ENCODE results near the gene FCAMR. TPM values are rescaled to one million over a fixed set of nuclear protein-coding genes. Genes with fewer than 3 reads are reported as not detected.

The FCAMR gene
- total RNA-seq, 2 donors from 2014 or later = not detected

DNA sequence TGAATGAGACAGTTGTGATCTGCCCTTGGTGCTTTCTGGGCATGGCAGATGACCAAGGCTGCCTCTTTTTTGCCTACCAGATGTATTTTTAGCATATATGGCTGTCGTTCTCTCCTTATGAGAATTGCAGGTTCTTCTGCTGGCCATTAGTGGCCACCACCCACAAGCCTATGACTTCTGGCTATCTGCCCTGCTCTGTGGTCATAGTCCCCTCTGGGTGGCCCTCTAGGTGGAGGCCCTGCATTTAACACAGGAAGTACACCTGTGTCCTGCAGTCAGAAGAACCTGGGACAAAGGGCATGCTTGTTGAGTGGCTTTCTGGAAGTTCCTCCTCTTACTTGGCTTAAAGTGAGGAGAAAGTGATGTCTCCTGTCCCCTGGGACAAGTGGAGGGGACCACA, 6.5 kb downstream of the FCAMR start:
- H3K4me1 ChIP-seq (ENCODE audit: control insufficient read depth in 1 of 2, low read depth in 2 of 2) = no peaks in the 10 kb centered on the region
- no peaks in the 10 kb centered on the region for H3K9me3 ChIP-seq
- DNase-seq (ENCODE audit: low spot score) (no peak), ATAC-seq (ENCODE audit: insufficient number of reproducible peaks, low FRiP score, low read depth) (no peak)
- H3K27ac ChIP-seq = no peak overlapping the region
- no peak overlapping the region for H3K4me3 ChIP-seq
- TF ChIP-seq, protein P1, sequence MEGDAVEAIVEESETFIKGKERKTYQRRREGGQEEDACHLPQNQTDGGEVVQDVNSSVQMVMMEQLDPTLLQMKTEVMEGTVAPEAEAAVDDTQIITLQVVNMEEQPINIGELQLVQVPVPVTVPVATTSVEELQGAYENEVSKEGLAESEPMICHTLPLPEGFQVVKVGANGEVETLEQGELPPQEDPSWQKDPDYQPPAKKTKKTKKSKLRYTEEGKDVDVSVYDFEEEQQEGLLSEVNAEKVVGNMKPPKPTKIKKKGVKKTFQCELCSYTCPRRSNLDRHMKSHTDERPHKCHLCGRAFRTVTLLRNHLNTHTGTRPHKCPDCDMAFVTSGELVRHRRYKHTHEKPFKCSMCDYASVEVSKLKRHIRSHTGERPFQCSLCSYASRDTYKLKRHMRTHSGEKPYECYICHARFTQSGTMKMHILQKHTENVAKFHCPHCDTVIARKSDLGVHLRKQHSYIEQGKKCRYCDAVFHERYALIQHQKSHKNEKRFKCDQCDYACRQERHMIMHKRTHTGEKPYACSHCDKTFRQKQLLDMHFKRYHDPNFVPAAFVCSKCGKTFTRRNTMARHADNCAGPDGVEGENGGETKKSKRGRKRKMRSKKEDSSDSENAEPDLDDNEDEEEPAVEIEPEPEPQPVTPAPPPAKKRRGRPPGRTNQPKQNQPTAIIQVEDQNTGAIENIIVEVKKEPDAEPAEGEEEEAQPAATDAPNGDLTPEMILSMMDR (IDR thresholded peaks at IDR 0.05) = no peak
- H3K36me3 ChIP-seq = no peaks in the 10 kb centered on the region
- H3K27me3 ChIP-seq (replicated peaks; ENCODE audit: insufficient read depth) = no peaks in the 10 kb centered on the region

DNA sequence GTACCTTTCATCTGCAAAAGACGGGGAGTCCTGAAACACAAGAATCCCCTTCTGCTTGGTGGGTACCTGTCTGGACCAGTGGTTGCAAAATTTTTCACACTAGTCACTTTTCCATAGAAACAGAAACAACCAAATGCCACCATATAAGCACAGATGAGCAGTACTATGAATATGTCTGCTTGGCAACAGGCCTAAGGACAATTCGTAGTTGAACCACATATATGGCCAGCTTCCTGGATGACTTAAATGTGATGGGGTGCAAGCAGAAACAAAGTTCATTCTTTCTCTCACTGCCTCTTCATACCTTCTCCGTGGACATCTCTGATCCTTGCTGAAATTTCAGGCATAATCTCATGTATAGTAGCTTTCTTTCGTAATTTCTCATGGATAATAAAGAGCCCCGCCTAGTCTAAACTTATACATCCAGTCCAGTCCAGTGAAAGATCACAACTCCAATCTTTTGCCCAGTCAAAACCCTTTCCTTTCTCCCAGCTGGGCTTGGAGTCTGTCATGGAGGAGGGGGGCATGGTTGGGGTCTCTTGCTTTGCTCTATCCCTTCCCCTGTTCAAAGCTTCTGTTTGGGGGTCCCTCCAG, 7.0 kb downstream of the FCAMR start:
- ATAC-seq (ENCODE audit: insufficient number of reproducible peaks, low FRiP score, low read depth) (no peak), DNase-seq (ENCODE audit: low spot score) (no peak)
- H3K9me3 ChIP-seq = no peaks in the 10 kb centered on the region
- TF ChIP-seq, protein P1 (IDR thresholded peaks at IDR 0.05) = no peak
- H3K27me3 ChIP-seq (replicated peaks; ENCODE audit: insufficient read depth) = no peaks in the 10 kb centered on the region
- no peaks in the 10 kb centered on the region for H3K4me1 ChIP-seq (ENCODE audit: control insufficient read depth in 1 of 2, low read depth in 2 of 2)
- H3K4me3 ChIP-seq = no peak overlapping the region
- no peak overlapping the region for H3K27ac ChIP-seq
- no peaks in the 10 kb centered on the region for H3K36me3 ChIP-seq

DNA sequence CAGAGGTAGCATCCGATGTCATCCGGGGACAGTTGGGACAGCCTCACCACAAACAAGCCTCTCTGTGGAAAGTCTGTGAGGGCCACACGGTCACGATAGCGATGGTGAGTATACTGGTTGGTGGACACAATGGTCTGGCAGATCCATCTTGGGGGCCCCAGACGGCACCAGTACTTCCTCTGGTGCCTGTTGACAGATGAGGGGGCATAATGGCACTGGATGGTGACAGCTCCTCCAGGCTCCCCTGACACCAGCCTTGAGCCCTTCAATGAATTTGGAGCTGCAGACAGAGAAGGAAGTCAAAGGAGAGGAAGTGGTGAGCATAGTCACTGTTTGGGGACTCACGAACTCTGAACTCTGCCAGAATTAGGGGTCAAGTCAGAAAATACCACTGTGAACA, 8.0 kb downstream of the FCAMR start:
- ATAC-seq (ENCODE audit: insufficient number of reproducible peaks, low FRiP score, low read depth) (no peak), DNase-seq (ENCODE audit: low spot score) (no peak)
- TF ChIP-seq, protein P1 (IDR thresholded peaks at IDR 0.05) = no peak
- no peak overlapping the region for H3K4me3 ChIP-seq
- no peaks in the 10 kb centered on the region for H3K9me3 ChIP-seq
- no peaks in the 10 kb centered on the region for H3K36me3 ChIP-seq
- H3K27me3 ChIP-seq (replicated peaks; ENCODE audit: insufficient read depth) = no peaks in the 10 kb centered on the region
- H3K4me1 ChIP-seq (ENCODE audit: control insufficient read depth in 1 of 2, low read depth in 2 of 2) = no peaks in the 10 kb centered on the region
- no peak overlapping the region for H3K27ac ChIP-seq

DNA sequence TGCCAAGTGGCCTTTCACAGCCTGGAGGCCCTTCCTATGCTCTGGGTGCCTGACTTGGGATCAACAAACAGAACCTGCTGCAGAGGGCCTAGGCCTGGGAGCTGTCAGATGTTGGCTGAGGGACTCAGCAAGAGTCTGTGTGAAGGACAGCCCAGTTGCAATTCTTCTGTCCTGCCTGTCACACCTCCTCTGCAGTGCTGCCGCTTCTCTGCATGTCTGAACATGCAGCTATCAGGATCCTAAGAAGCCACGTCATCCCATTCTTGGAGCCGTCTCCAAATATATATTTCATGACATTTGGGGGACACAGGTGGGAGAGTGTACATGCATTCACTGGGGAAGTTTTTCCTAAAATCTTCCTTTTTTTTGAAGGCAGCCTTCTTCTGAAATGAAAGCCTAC, 8.6 kb downstream of the FCAMR start:
- TF ChIP-seq, protein P1 (IDR thresholded peaks at IDR 0.05) = no peak
- H3K27ac ChIP-seq = no peak overlapping the region
- no peak for ATAC-seq (ENCODE audit: insufficient number of reproducible peaks, low FRiP score, low read depth)
- H3K9me3 ChIP-seq = no peaks in the 10 kb centered on the region
- DNase-seq (ENCODE audit: low spot score) = no peak
- no peaks in the 10 kb centered on the region for H3K36me3 ChIP-seq
- no peaks in the 10 kb centered on the region for H3K4me1 ChIP-seq (ENCODE audit: control insufficient read depth in 1 of 2, low read depth in 2 of 2)
- no peaks in the 10 kb centered on the region for H3K27me3 ChIP-seq (replicated peaks; ENCODE audit: insufficient read depth)
- H3K4me3 ChIP-seq = no peak overlapping the region

DNA sequence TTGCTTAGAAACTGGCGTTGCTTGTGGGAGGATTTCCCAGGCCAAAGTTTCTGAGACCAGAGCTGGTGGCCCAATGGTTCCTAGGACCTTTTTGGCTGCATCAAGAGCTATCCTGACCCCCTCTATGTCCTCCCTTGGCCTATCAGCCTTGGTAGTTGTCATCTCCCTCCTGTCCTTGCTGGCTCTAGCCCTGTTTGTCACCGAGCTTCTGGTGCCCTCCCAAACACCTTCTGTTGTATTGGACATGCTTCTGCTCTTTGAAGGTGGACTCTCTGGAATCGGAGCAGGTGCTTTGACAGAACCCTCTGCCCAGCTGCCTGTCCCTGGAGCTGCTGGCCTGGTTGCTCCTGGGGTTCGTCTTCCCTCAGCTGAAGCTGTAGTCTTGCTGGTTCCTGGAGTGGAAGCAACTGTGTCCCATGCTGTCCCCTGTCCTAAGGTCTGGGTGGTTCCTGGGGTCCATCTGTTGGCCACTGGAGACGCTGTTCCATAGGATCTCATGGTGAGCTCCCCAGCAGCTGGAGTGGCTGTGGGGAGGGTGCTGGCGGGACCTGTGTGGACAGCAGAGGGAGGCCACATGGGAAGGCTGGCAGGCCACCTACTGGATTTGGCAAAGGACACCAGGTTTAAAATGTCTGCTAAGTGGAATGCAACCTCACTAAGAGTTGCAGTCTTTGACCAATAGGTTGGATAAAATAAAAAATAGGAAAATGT, 9.4 kb downstream of the FCAMR start:
- Histone ChIP-seq H3K36me3 (no peaks in the 10 kb centered on the region), H3K27me3 (replicated peaks; ENCODE audit: insufficient read depth) (no peaks in the 10 kb centered on the region), H3K9me3 (no peaks in the 10 kb centered on the region), H3K4me1 (ENCODE audit: control insufficient read depth in 1 of 2, low read depth in 2 of 2) (no peaks in the 10 kb centered on the region), H3K4me3 (no peak overlapping the region), H3K27ac (no peak overlapping the region)
- TF ChIP-seq, protein P1 (IDR thresholded peaks at IDR 0.05) = no peak
- no peak for ATAC-seq (ENCODE audit: insufficient number of reproducible peaks, low FRiP score, low read depth)
- no peak for DNase-seq (ENCODE audit: low spot score)
